ENCODE results near the gene TMEM106B. TPM values are rescaled to one million over a fixed set of nuclear protein-coding genes. Genes with fewer than 3 reads are reported as not detected.

TMEM106B gene
- polyA plus RNA-seq, 1 donor: 43.1 TPM

GRCh38 chr7:12249706-12250105 lies 38.6 kb downstream of the TMEM106B start:
- no peak overlapping the region for H3K27ac ChIP-seq (ENCODE audit: low read length)
- H3K4me3 ChIP-seq (ENCODE audit: low read length): no peak overlapping the region
- no peak for DNase-seq
- H3K9me3 ChIP-seq (ENCODE audit: control insufficient read depth, low read depth, low read length): no peaks in the 10 kb centered on the region
- 92% methylated on average over 2 of the region's 3 CpGs for WGBS (ENCODE audit: insufficient coverage, low lambda C conversion rate)
- no peaks in the 10 kb centered on the region for H3K27me3 ChIP-seq (ENCODE audit: control insufficient read depth, insufficient read depth, low read length)
- no peaks in the 10 kb centered on the region for H3K4me1 ChIP-seq (ENCODE audit: control insufficient read depth, insufficient read depth, low read length)
- no peaks in the 10 kb centered on the region for H3K36me3 ChIP-seq (ENCODE audit: control insufficient read depth, insufficient read depth, low read length)

DNA sequence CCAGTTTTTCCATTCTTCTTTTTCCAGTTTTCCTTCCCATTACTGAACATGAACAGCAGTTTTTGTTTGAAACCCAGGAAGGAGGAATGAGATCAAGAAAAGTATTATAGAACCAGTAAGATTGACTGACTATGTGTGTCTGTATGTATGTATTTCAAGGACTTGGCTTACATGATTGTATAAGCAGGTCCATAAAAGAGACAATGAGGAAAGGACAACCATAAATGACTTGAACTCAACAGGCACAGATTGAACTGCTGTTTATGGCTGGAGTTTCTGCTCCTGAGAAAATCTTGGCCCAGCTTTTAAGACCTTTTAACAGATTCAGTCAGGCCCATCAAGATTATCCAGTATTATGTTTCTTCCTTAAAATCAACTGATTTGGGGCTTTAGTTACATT lies 39.1 kb downstream of the TMEM106B start:
- no peak for DNase-seq
- no peaks in the 10 kb centered on the region for H3K27me3 ChIP-seq (ENCODE audit: control insufficient read depth, insufficient read depth, low read length)
- no peaks in the 10 kb centered on the region for H3K4me1 ChIP-seq (ENCODE audit: control insufficient read depth, insufficient read depth, low read length)
- H3K27ac ChIP-seq (ENCODE audit: low read length): no peak overlapping the region
- no peaks in the 10 kb centered on the region for H3K9me3 ChIP-seq (ENCODE audit: control insufficient read depth, low read depth, low read length)
- H3K36me3 ChIP-seq (ENCODE audit: control insufficient read depth, insufficient read depth, low read length): no peaks in the 10 kb centered on the region
- no peak overlapping the region for H3K4me3 ChIP-seq (ENCODE audit: low read length)

- Histone ChIP-seq H3K36me3 (ENCODE audit: control insufficient read depth, insufficient read depth, low read length) (no peaks in the 10 kb centered on the region), H3K4me3 (ENCODE audit: low read length) (no peak overlapping the region), H3K9me3 (ENCODE audit: control insufficient read depth, low read depth, low read length) (no peaks in the 10 kb centered on the region), H3K27me3 (ENCODE audit: control insufficient read depth, insufficient read depth, low read length) (no peaks in the 10 kb centered on the region), H3K4me1 (ENCODE audit: control insufficient read depth, insufficient read depth, low read length) (no peaks in the 10 kb centered on the region), H3K27ac (ENCODE audit: low read length) (no peak overlapping the region)
- WGBS (ENCODE audit: insufficient coverage, low lambda C conversion rate): no CpG with 5 or more reads among the region's 2 CpGs
- no peak for DNase-seq
Measured at GRCh38 chr7:12256090-12256489, 45.0 kb downstream of the TMEM106B start.

DNA sequence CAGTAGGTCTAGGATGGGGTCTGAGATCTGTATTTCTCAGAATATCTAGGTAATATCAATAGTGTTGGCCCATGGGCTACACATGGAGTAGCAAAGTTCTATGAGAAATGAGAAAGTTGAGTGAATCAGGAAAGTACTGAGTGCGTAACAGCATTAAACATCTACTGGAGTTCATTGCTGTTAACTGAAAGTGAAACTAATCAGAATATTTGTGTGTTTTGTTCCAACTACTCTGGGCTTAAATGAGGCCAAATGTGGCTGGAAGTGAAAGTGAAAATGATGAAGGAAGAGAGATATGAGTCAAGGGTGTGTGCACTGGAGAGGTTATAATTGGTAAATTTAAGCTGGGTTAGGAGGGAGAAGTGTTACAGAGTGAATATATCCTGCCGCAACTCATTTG lies 46.5 kb downstream of the TMEM106B start:
- peak; percentile 36 to 74 for DNase-seq
- H3K4me1 ChIP-seq (ENCODE audit: control insufficient read depth, insufficient read depth, low read length): no peaks in the 10 kb centered on the region
- no peaks in the 10 kb centered on the region for H3K27me3 ChIP-seq (ENCODE audit: control insufficient read depth, insufficient read depth, low read length)
- 57% methylated on average over 1 of the region's 2 CpGs for WGBS (ENCODE audit: insufficient coverage, low lambda C conversion rate)
- H3K9me3 ChIP-seq (ENCODE audit: control insufficient read depth, low read depth, low read length): no peaks in the 10 kb centered on the region
- no peak overlapping the region for H3K27ac ChIP-seq (ENCODE audit: low read length)
- H3K36me3 ChIP-seq (ENCODE audit: control insufficient read depth, insufficient read depth, low read length): no peaks in the 10 kb centered on the region
- no peak overlapping the region for H3K4me3 ChIP-seq (ENCODE audit: low read length)

DNA sequence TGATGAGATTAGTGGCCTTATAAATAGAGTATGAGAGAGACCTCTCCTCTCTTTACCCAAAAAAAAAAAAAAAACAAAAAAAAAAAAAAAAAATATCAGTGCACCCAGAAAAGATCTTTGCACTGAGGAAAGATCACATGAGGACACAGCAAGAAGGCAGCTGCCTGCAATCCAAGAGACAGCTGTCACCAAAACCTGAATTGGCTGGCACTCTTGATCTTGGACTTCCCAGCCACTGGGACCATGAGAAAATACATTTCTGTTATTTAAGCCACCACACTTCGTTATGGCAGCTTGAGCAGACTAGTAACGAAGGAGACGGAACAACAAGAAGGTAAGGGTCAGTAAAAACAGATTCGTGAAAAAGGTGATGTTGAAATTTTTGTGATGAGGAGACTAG lies 47.0 kb downstream of the TMEM106B start:
- H3K27ac ChIP-seq (ENCODE audit: low read length): no peak overlapping the region
- no peaks in the 10 kb centered on the region for H3K9me3 ChIP-seq (ENCODE audit: control insufficient read depth, low read depth, low read length)
- no peak overlapping the region for H3K4me3 ChIP-seq (ENCODE audit: low read length)
- no peaks in the 10 kb centered on the region for H3K27me3 ChIP-seq (ENCODE audit: control insufficient read depth, insufficient read depth, low read length)
- H3K36me3 ChIP-seq (ENCODE audit: control insufficient read depth, insufficient read depth, low read length): no peaks in the 10 kb centered on the region
- 100% methylated on average over 4 of the region's 4 CpGs for WGBS (ENCODE audit: insufficient coverage, low lambda C conversion rate)
- DNase-seq: no peak
- H3K4me1 ChIP-seq (ENCODE audit: control insufficient read depth, insufficient read depth, low read length): no peaks in the 10 kb centered on the region

DNA sequence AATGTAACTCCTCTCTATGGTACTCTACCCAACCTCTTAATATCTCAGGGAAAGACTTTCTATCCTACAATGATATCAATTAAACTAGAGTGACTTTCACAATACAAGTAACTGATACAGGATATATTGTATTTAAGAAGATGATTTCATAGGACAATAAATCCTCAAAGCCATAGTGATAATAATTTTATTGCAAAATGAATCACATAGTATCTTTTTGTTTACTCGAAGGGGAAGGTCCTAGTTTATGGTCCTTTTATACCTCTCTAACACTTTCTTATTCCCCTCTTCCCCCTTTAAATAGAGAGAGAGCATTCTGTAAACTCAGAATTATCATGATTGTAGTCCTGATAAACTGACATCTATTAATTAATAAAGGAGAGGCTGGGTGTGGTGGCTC lies 56.4 kb downstream of the TMEM106B start:
- Histone ChIP-seq H3K4me1 (ENCODE audit: control insufficient read depth, insufficient read depth, low read length) (peaks cover 14% of the 10 kb centered on the region), H3K27me3 (ENCODE audit: control insufficient read depth, insufficient read depth, low read length) (no peaks in the 10 kb centered on the region), H3K36me3 (ENCODE audit: control insufficient read depth, insufficient read depth, low read length) (no peaks in the 10 kb centered on the region), H3K9me3 (ENCODE audit: control insufficient read depth, low read depth, low read length) (no peaks in the 10 kb centered on the region), H3K4me3 (ENCODE audit: low read length) (no peak overlapping the region), H3K27ac (ENCODE audit: low read length) (no peak overlapping the region)
- DNase-seq: no peak
- 43% methylated on average over 1 of the region's 1 CpG for WGBS (ENCODE audit: insufficient coverage, low lambda C conversion rate)

DNA sequence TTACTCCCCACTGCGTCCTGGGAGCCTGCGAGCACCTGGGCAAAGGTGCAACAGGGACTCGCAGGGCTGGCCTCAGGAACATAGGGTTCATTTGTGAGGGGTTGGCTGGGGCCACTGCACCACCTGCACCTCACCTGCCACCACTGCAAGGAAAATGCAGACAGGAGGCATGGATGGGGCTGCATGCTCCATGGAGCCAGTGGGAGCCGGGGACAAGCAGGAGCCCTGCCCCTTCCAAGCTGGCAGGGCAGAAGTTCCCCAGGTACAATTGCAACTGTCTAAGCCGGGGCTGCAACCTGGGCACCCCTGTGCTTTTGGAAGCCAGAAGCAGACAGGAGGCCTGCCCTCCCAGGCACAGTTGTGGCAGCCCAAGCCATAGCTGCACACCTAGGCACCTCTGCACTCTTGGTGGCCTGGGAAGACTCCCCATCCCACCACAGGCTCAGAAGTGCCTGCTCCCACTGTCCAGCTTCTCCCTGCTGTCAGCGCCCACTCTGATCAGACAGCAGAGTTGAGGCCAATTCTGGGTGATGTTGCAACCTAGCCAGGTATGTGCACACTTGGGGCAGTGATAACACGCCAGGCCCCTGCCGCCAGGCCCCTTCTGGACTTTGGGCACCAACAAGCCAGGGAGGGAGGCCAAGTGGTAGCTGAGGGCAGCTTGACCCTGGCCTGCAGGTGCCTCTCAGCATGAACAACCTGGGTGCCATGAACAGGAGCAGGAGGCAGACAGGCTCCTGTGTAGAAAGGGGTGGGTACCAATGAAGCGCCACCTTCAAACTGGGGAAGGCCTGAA lies 58.2 kb downstream of the TMEM106B start:
- Histone ChIP-seq H3K4me1 (ENCODE audit: control insufficient read depth, insufficient read depth, low read length) (peaks cover 14% of the 10 kb centered on the region), H3K9me3 (ENCODE audit: control insufficient read depth, low read depth, low read length) (no peaks in the 10 kb centered on the region), H3K4me3 (ENCODE audit: low read length) (no peak overlapping the region), H3K27ac (ENCODE audit: low read length) (no peak overlapping the region), H3K27me3 (ENCODE audit: control insufficient read depth, insufficient read depth, low read length) (no peaks in the 10 kb centered on the region), H3K36me3 (ENCODE audit: control insufficient read depth, insufficient read depth, low read length) (no peaks in the 10 kb centered on the region)
- DNase-seq: peak; percentile 72 to 78
- WGBS (ENCODE audit: insufficient coverage, low lambda C conversion rate): no CpG with 5 or more reads among the region's 9 CpGs

DNA sequence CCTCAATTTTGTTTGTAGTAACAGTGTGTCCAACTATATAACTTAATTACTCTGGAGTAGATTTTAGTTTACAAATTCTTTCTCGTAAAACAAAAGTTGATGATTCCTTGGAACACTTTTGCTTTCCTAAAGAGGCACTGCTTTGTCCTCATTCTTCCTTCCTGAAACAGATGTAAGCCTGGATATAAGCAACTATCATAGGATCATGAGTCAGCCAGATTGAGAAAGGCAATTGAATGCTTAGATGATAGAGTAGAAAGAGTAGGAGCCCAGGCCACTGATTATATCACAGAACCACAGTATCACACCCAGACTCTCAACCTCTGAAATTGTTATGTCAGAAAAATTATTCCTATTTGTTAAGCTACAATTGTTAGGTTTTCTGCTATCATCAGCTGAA lies 69.9 kb downstream of the TMEM106B start:
- peaks cover 5% of the 10 kb centered on the region for H3K9me3 ChIP-seq (ENCODE audit: control insufficient read depth, low read depth, low read length)
- DNase-seq: peak; percentile 22 to 26
- H3K4me1 ChIP-seq (ENCODE audit: control insufficient read depth, insufficient read depth, low read length): no peaks in the 10 kb centered on the region
- no CpG with 5 or more reads among the region's 1 CpG for WGBS (ENCODE audit: insufficient coverage, low lambda C conversion rate)
- no peaks in the 10 kb centered on the region for H3K27me3 ChIP-seq (ENCODE audit: control insufficient read depth, insufficient read depth, low read length)
- no peak overlapping the region for H3K27ac ChIP-seq (ENCODE audit: low read length)
- H3K36me3 ChIP-seq (ENCODE audit: control insufficient read depth, insufficient read depth, low read length): no peaks in the 10 kb centered on the region
- H3K4me3 ChIP-seq (ENCODE audit: low read length): no peak overlapping the region

- no peak for DNase-seq
- WGBS (ENCODE audit: insufficient coverage, low lambda C conversion rate): no CpG with 5 or more reads among the region's 1 CpG
Measured at GRCh38 chr7:12287901-12288300, 76.8 kb downstream of the TMEM106B start.

GRCh38 chr7:12289996-12290395 lies 78.9 kb downstream of the TMEM106B start:
- no CpG with 5 or more reads among the region's 6 CpGs for WGBS (ENCODE audit: insufficient coverage, low lambda C conversion rate)
- no peaks in the 10 kb centered on the region for H3K4me1 ChIP-seq (ENCODE audit: control insufficient read depth, insufficient read depth, low read length)
- no peaks in the 10 kb centered on the region for H3K36me3 ChIP-seq (ENCODE audit: control insufficient read depth, insufficient read depth, low read length)
- H3K4me3 ChIP-seq (ENCODE audit: low read length): no peak overlapping the region
- no peak overlapping the region for H3K27ac ChIP-seq (ENCODE audit: low read length)
- H3K9me3 ChIP-seq (ENCODE audit: control insufficient read depth, low read depth, low read length): peaks cover 15% of the 10 kb centered on the region
- DNase-seq: no peak
- H3K27me3 ChIP-seq (ENCODE audit: control insufficient read depth, insufficient read depth, low read length): no peaks in the 10 kb centered on the region

More at GRCh38 chr7:12287901-12288300, 76.8 kb downstream of the TMEM106B start:
- Histone ChIP-seq H3K27me3 (ENCODE audit: control insufficient read depth, insufficient read depth, low read length) (no peaks in the 10 kb centered on the region), H3K9me3 (ENCODE audit: control insufficient read depth, low read depth, low read length) (peaks cover 15% of the 10 kb centered on the region), H3K4me1 (ENCODE audit: control insufficient read depth, insufficient read depth, low read length) (no peaks in the 10 kb centered on the region), H3K36me3 (ENCODE audit: control insufficient read depth, insufficient read depth, low read length) (no peaks in the 10 kb centered on the region), H3K4me3 (ENCODE audit: low read length) (no peak overlapping the region), H3K27ac (ENCODE audit: low read length) (no peak overlapping the region)

DNA sequence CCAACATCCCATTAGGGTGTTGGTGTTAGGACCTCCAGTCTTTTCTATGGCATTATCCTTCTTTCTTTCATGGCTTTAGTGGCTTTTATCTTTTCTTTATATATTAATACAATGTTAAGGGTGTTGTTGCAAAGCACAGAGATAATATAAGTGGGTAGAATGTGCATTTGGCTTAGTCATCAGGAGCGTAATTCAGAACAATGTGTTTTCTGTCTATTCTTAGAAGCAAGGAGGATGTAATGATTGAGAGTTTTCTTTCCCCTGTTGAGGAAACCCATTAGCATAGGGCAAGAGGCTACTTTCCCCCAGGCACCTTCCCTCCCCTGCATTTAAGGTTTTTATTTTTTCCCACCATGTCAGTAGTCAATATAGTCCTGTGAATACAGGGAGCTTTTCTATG lies 79.7 kb downstream of the TMEM106B start:
- Histone ChIP-seq H3K27ac (ENCODE audit: low read length) (no peak overlapping the region), H3K4me3 (ENCODE audit: low read length) (no peak overlapping the region), H3K36me3 (ENCODE audit: control insufficient read depth, insufficient read depth, low read length) (no peaks in the 10 kb centered on the region), H3K4me1 (ENCODE audit: control insufficient read depth, insufficient read depth, low read length) (no peaks in the 10 kb centered on the region), H3K27me3 (ENCODE audit: control insufficient read depth, insufficient read depth, low read length) (no peaks in the 10 kb centered on the region), H3K9me3 (ENCODE audit: control insufficient read depth, low read depth, low read length) (peaks cover 15% of the 10 kb centered on the region)
- WGBS (ENCODE audit: insufficient coverage, low lambda C conversion rate): no CpG with 5 or more reads among the region's 1 CpG
- no peak for DNase-seq
